IMR-90 (cell line): ENCODE results near the gene COQ2. TPM values are rescaled to one million over a fixed set of nuclear protein-coding genes. Genes with fewer than 3 reads are reported as not detected.

Experiments
- ATAC-seq: fragments of 200-7000 bp; cut with Tn5 transposase; 2 replicates; pipeline ENCODE4 v1.9.1; 2020; ENCODE audit warnings: low read depth, mild to moderate bottlenecking, moderate library complexity
- BruUV-seq: library from RNA; stranded (reverse); fragments of 400-500 nt; replicated peaks from 2 replicates; lab custom pipeline; 2021; lab: Mats Ljungman, UMichigan
- CTCF ChIA-PET: fragments of 300-600 bp; formaldehyde crosslinking; extraction: SDS; loops from one replicate; lab custom pipeline; 2021; ENCODE audit warnings: antibody characterized with exemption; lab: Yijun Ruan, JAX
- POLR2A ChIA-PET: fragments of 300-600 bp; sonication (Branson Sonifier 250); formaldehyde crosslinking; loops from one replicate; lab custom pipeline; 2022; ENCODE audit warnings: antibody characterized with exemption; ENCODE audit not compliant: unreplicated experiment; lab: Charles Lee
- DNase-seq: peaks from one replicate; pipeline ENCODE4 v3.0.0; 2013
- H2AFZ ChIP-seq: replicated peaks from 2 replicates; pipeline ENCODE3; 2013; ENCODE audit warnings: low read length, mild to moderate bottlenecking; ENCODE audit not compliant: poor library complexity
- H2AK5ac ChIP-seq: 2 replicates; pipeline ENCODE4 v1.6.1; 2013; ENCODE audit warnings: low read depth, low read length, inconsistent platforms
- H2AK9ac ChIP-seq: replicated peaks from 2 replicates; pipeline ENCODE3; 2013; ENCODE audit warnings: mild to moderate bottlenecking, low read depth, low read length, moderate library complexity; ENCODE audit not compliant: poor library complexity
- H2BK120ac ChIP-seq: 2 replicates; pipeline ENCODE4 v1.6.1; 2013; ENCODE audit warnings: low read depth, low read length, inconsistent platforms
- H2BK15ac ChIP-seq: 3 replicates; pipeline ENCODE4 v1.6.1; 2013; ENCODE audit warnings: low read depth, low read length, inconsistent platforms
- H2BK20ac ChIP-seq: 2 replicates; pipeline ENCODE4 v1.6.1; 2013; ENCODE audit warnings: low read depth, mild to moderate bottlenecking, inconsistent platforms, low read length, moderate library complexity
- H2BK5ac ChIP-seq: 2 replicates; pipeline ENCODE4 v1.6.1; 2013; ENCODE audit warnings: mild to moderate bottlenecking, low read depth, low read length, inconsistent platforms; ENCODE audit not compliant: poor library complexity, severe bottlenecking
- H3K14ac ChIP-seq: replicated peaks from 2 replicates; pipeline ENCODE4 v1.6.1; 2013; ENCODE audit warnings: low read depth, low read length, inconsistent platforms
- H3K18ac ChIP-seq: 2 replicates; pipeline ENCODE4 v1.6.1; 2013; ENCODE audit warnings: low read depth, low read length, control low read depth
- H3K23ac ChIP-seq: 2 replicates; pipeline ENCODE4 v1.6.1; 2013; ENCODE audit warnings: low read depth, low read length, inconsistent platforms
- H3K27ac ChIP-seq: 2 replicates; pipeline ENCODE4 v1.5.1; 2013; ENCODE audit warnings: mild to moderate bottlenecking, control low read depth, low read length; ENCODE audit not compliant: insufficient read depth
- H3K27me3 ChIP-seq: 2 replicates; pipeline ENCODE4 v1.6.1; 2013; ENCODE audit warnings: low read length; ENCODE audit not compliant: control insufficient read depth, insufficient read depth
- H3K36me3 ChIP-seq: 2 replicates; pipeline ENCODE4 v1.6.1; 2013; ENCODE audit warnings: low read length, mixed read lengths; ENCODE audit not compliant: control insufficient read depth, insufficient read depth
- H3K4ac ChIP-seq: 2 replicates; pipeline ENCODE4 v1.6.1; 2013; ENCODE audit warnings: low read depth, low read length, inconsistent platforms
- H3K4me1 ChIP-seq: 2 replicates; pipeline ENCODE4 v1.6.1; 2013; ENCODE audit warnings: low read length, mixed read lengths; ENCODE audit not compliant: control insufficient read depth, insufficient read depth
- H3K4me2 ChIP-seq: 2 replicates; pipeline ENCODE4 v1.6.1; 2013; ENCODE audit warnings: low read depth, mild to moderate bottlenecking, control low read depth, low read length, moderate library complexity
- H3K4me3 ChIP-seq: 2 replicates; pipeline ENCODE4 v1.5.1; 2013; ENCODE audit warnings: low read depth, mild to moderate bottlenecking, control low read depth, low read length, moderate library complexity; ENCODE audit not compliant: insufficient read depth
- H3K56ac ChIP-seq: 2 replicates; pipeline ENCODE4 v1.6.1; 2013; ENCODE audit warnings: low read length, inconsistent platforms; ENCODE audit not compliant: insufficient read depth; ENCODE audit errors: extremely low read depth
- H3K79me1 ChIP-seq, 2 experiments: 2 replicates each; pipeline ENCODE4 v1.6.1; 2013; ENCODE audit warnings: low read length in 2 of 2, inconsistent platforms in 1 of 2, low read depth in 1 of 2
- H3K9ac ChIP-seq: 2 replicates; pipeline ENCODE4 v1.6.1; 2013; ENCODE audit warnings: low read depth, low read length, control low read depth
- H3K9me1 ChIP-seq: 2 replicates; pipeline ENCODE4 v1.6.1; 2013; ENCODE audit warnings: low read length, inconsistent platforms; ENCODE audit not compliant: insufficient read depth
- H3K9me3 ChIP-seq: 2 replicates; pipeline ENCODE4 v1.6.1; 2013; ENCODE audit warnings: low read length; ENCODE audit not compliant: control insufficient read depth, insufficient read depth
- H4K20me1 ChIP-seq: 2 replicates; pipeline ENCODE4 v1.6.1; 2013; ENCODE audit warnings: low read length, inconsistent platforms; ENCODE audit not compliant: insufficient read depth
- H4K5ac ChIP-seq: 2 replicates; pipeline ENCODE4 v1.6.1; 2013; ENCODE audit warnings: mild to moderate bottlenecking, low read depth, low read length, control low read depth
- H4K8ac ChIP-seq, 2 experiments: 2 replicates each; pipeline ENCODE4 v1.6.1; 2013; ENCODE audit warnings: low read depth in 2 of 2, low read length in 2 of 2, control low read depth in 1 of 2, inconsistent platforms in 1 of 2
- H4K91ac ChIP-seq: 2 replicates; pipeline ENCODE4 v1.6.1; 2013; ENCODE audit warnings: low read depth, low read length, inconsistent platforms; ENCODE audit not compliant: insufficient read depth
- BHLHE40 ChIP-seq: fragments of 150-350 bp; IDR thresholded peaks from 2 replicates; pipeline ENCODE4 v1.6.1; 2016; ENCODE audit warnings: mild to moderate bottlenecking, low read depth, low read length
- CEBPB ChIP-seq: IDR thresholded peaks from 2 replicates; pipeline ENCODE4 v1.6.1; 2012; ENCODE audit warnings: low read depth, low read length, improper control_type of control experiment
- ELK1 ChIP-seq: fragments of 150-350 bp; IDR thresholded peaks from 2 replicates; pipeline ENCODE4 v1.6.1; 2016; ENCODE audit warnings: low read depth, mild to moderate bottlenecking, low read length, moderate library complexity, borderline replicate concordance
- FOS ChIP-seq: fragments of 150-350 bp; IDR thresholded peaks from 2 replicates; pipeline ENCODE4 v1.6.1; 2016; ENCODE audit warnings: low read depth, low read length
- MXI1 ChIP-seq: IDR thresholded peaks from 2 replicates; pipeline ENCODE4 v1.6.1; 2012; ENCODE audit warnings: low read depth, mild to moderate bottlenecking, low read length, moderate library complexity, borderline replicate concordance
- POLR2A ChIP-seq: IDR thresholded peaks from 2 replicates; pipeline ENCODE4 v1.6.1; 2012; ENCODE audit warnings: mild to moderate bottlenecking, low read depth, low read length
- RAD21 ChIP-seq: IDR thresholded peaks from 2 replicates; pipeline ENCODE4 v1.6.1; 2012; ENCODE audit warnings: low read length, improper control_type of control experiment
- RFX5 ChIP-seq: IDR thresholded peaks from 2 replicates; pipeline ENCODE4 v1.8.0; 2012; ENCODE audit warnings: low read depth, mild to moderate bottlenecking, low read length, moderate library complexity
- SMC3 ChIP-seq: fragments of 150-350 bp; IDR thresholded peaks from 2 replicates; pipeline ENCODE4 v1.6.1; 2016; ENCODE audit warnings: low read depth, mild to moderate bottlenecking, antibody characterized with exemption, low read length, moderate library complexity
- WGBS, 2 experiments: methylation state at CpG; one replicate each; pipeline versions ENCODE4 v1.1.5 to v1.1.7; 2013; ENCODE audit warnings: missing lambda C conversion rate in 2 of 2; ENCODE audit not compliant: insufficient read length in 1 of 2; ENCODE audit errors: extremely low coverage in 2 of 2; 5-methylcytosine and 5-hydroxymethylcytosine counted together
- dilution Hi-C: fragments of 300-500 bp; cut with HindIII; formaldehyde crosslinking; loops from one replicate; pipeline ENCODE4 v1.14.3; 2018; ENCODE audit warnings: low sequenced_read_pairs; ENCODE audit not compliant: unreplicated experiment
- in situ Hi-C: fragments of 300-500 bp; cut with MboI; formaldehyde crosslinking; loops from 3 replicates; pipeline ENCODE4 v1.14.3; 2019; ENCODE audit warnings: low sequenced_read_pairs, inconsistent platforms, mixed read lengths
- intact Hi-C: fragments of 100-400 bp; cut with micrococcal nuclease; formaldehyde crosslinking; loops from 2 replicates; pipeline ENCODE4 v1.10.0; 2022
- polyA plus RNA-seq, 3 experiments: library from polyadenylated mRNA; depleted of rRNA; stranded (reverse); fragments of >200 nt; gene quantifications; 2 replicates each; pipeline ENCODE4 v1.2.3, GENCODE V29; 2012; ENCODE audit warnings: low replicate concordance in 1 of 3
- total RNA-seq: library from RNA; depleted of rRNA; stranded (reverse); fragments of >200 nt; gene quantifications from 2 replicates; pipeline ENCODE4 v1.2.3, GENCODE V29; 2012

Gene COQ2
- total and polyA plus RNA-seq, 2 of the 4 experiments (the other 2 are of a cell fraction) = 7.3 to 7.4 TPM

DNA sequence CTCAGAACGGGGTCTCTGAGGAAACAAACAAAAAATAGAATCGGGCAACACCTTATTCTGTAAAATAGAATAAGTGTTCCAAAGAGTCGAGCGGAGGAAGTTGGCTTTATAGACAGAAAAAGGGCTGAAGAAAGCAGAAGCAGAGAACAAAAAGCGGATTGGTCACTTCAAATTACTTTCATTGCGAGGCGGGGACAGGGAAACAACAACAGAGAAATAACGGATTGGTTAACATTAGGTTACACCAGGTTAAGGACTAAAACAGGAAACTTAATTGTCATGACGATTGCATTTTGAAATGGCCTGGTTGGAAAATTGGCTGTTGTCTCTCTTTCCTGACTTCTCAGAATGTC is 433 bp upstream of the COQ2 start:
- peak; percentile 29 for DNase-seq

More for the DNA sequence above, 433 bp upstream of the COQ2 start:
- Histone ChIP-seq H2BK15ac (no peak overlapping the region; the same call in 2 of the 3 replicates), H3K27me3 (no peaks in the 10 kb centered on the region), H3K18ac (peak overlapping the region; percentile 42; the same call in 1 of the 2 replicates), H2BK5ac (peak overlapping the region; percentile 79), H3K4me2 (peak overlapping the region; percentile 88; the same call in 1 of the 2 replicates), H3K56ac (peak overlapping the region; percentile 93), H4K91ac (peak overlapping the region; percentile 53), H3K27ac (no peak overlapping the region; the same call in 1 of the 2 replicates), H4K8ac (peak overlapping the region; percentile 71 to 80), H3K4me1 (no peaks in the 10 kb centered on the region), H3K36me3 (no peaks in the 10 kb centered on the region), H2BK120ac (peak overlapping the region; percentile 44), H2AFZ (peak overlapping the region; percentile 53), H3K4ac (peak overlapping the region; percentile 22; the same call in 1 of the 2 replicates), H3K9ac (peak overlapping the region; percentile 82; the same call in 1 of the 2 replicates), H2BK20ac (no peak overlapping the region), H3K4me3 (peak overlapping the region; percentile 74), H3K14ac (peak overlapping the region; percentile 75), H4K20me1 (0 out of 2 replicates have a peak, but pooled peaks cover 3% of the 10 kb centered on the region), H3K79me1 (peaks cover 5 to 16% of the 10 kb centered on the region in 2 experiments; a peak in 3 of 4 replicates), H4K5ac (peak overlapping the region; percentile 16; the same call in 1 of the 2 replicates), H3K9me1 (no peaks in the 10 kb centered on the region), H2AK5ac (no peak overlapping the region), H3K9me3 (no peaks in the 10 kb centered on the region), H2AK9ac (no peak overlapping the region), H3K23ac (peak overlapping the region; percentile 64; the same call in 1 of the 2 replicates)
- ATAC-seq = peak; percentile 16; the same call in 1 of the 2 replicates
- TF ChIP-seq MXI1 (no peak), RFX5 (no peak), FOS (no peak), SMC3 (no peak), RAD21 (no peak), ELK1 (no peak), POLR2A (no peak), CEBPB (no peak), BHLHE40 (no peak)
- dilution Hi-C loops (no loop called here), intact Hi-C loops (loop anchor here (2.0 to 10.0 kb wide), 2 partner anchors 170 to 430 kb away; partner anchors contain the start of gene HELQ), in situ Hi-C loops (loop anchor here (10.0 kb wide), 2 partner anchors 170 to 210 kb away; partner anchors contain the start of genes HELQ and MRPS18C)
- CTCF ChIA-PET = interaction anchor here (1.0 kb wide), 1 partner anchor 10 kb away, joined by 3 read pairs; no protein-coding TSS in a partner anchor
- 50% methylated on average over 1 of the region's 9 CpGs; no CpG with 5 or more reads in 1 of the 2 experiments for WGBS, 2 experiments
- no TSS peak for BruUV-seq
- POLR2A ChIA-PET = no interaction called here
